Uterus (tissue), 2 donors: ENCODE results near the gene OSBPL8.

Source experiments
- CTCF ChIP-seq, 4 experiments: fragments of 200-600 bp in 2 of 4; fragments of 450-650 bp in 2 of 4; sonication (generic) in 2 of 4; IDR thresholded peaks; one replicate each; pipeline ENCODE4 v1.5.1; 2016 to 2019; ENCODE audit warnings: antibody characterized with exemption in 4 of 4, mild to moderate bottlenecking in 2 of 4, moderate library complexity in 1 of 4
- POLR2A ChIP-seq, 2 donors: fragments of 450-650 bp; IDR thresholded peaks; one replicate each; pipeline ENCODE4 v1.6.1; 2016; ENCODE audit warnings: antibody characterized with exemption in 2 of 2, mild to moderate bottlenecking in 1 of 2, moderate library complexity in 1 of 2

GRCh38 chr12:76591476-76591875 lies 31.9 kb upstream of the OSBPL8 start:
- TF ChIP-seq CTCF (IDR thresholded peaks at IDR 0.05) (no peak), POLR2A (IDR thresholded peaks at IDR 0.05) (no peak)
